GM13977 (cell line): ENCODE results near the gene SYNJ1.

Experiments used
- DNase-seq: peaks from one replicate; pipeline ENCODE4 v3.0.0; 2012; ENCODE audit warnings: low spot score
- in situ Hi-C: fragments of 300-500 bp; cut with MboI; formaldehyde crosslinking; loops from one replicate; pipeline ENCODE4 v1.12.0; 2022; ENCODE audit warnings: low sequenced_read_pairs, low pct_unique_long_range_greater_than_20kb, mixed read lengths, inconsistent platforms; ENCODE audit not compliant: unreplicated experiment
- TF ChIP-seq, protein P1 (sequence below): IDR thresholded peaks from 2 replicates; pipeline ENCODE4 v1.5.1; 2012; ENCODE audit warnings: mild to moderate bottlenecking, control low read depth; ENCODE audit not compliant: insufficient read depth; ENCODE audit errors: extremely low read depth, missing control alignments

The SYNJ1 gene

DNA sequence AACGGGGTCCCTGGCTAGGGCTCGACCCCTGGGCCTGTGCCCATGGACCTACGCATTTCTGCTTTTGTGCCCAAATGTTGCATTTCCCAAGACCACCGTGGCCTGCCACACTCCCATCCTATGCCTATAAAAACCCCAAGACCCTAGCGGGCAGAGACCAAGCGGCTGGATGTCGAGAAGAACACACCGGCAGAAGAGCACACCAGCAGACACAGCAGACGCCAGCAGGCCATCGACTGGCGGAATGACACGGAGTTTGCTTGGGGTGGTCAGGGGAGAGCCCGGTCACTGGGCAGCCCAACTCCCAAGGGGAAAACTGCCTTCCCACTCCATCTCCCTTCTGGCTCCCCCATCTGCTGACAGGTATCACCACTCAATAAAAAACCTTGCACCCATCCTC is 146.9 kb downstream of the SYNJ1 start:
- in situ Hi-C loops: loop anchor here (25.0 kb wide), 1 partner anchor 169 kb away; the partner anchor contains the start of gene EVA1C
- TF ChIP-seq, protein P1, sequence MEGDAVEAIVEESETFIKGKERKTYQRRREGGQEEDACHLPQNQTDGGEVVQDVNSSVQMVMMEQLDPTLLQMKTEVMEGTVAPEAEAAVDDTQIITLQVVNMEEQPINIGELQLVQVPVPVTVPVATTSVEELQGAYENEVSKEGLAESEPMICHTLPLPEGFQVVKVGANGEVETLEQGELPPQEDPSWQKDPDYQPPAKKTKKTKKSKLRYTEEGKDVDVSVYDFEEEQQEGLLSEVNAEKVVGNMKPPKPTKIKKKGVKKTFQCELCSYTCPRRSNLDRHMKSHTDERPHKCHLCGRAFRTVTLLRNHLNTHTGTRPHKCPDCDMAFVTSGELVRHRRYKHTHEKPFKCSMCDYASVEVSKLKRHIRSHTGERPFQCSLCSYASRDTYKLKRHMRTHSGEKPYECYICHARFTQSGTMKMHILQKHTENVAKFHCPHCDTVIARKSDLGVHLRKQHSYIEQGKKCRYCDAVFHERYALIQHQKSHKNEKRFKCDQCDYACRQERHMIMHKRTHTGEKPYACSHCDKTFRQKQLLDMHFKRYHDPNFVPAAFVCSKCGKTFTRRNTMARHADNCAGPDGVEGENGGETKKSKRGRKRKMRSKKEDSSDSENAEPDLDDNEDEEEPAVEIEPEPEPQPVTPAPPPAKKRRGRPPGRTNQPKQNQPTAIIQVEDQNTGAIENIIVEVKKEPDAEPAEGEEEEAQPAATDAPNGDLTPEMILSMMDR: no peak
- DNase-seq: no peak
